GM10847 (cell line): ENCODE results near the gene PSG5.
"Not testable (repeated sequence)": the region's sequence is repeated elsewhere in the genome, so short reads cannot be mapped to it uniquely, and the experiment has no call there.

ENCODE experiments used
- POLR2A ChIP-seq: IDR thresholded peaks from 2 replicates; pipeline ENCODE4 v1.6.1; 2011; ENCODE audit not compliant: insufficient read length; ENCODE audit errors: extremely low read depth

PSG5 gene

GRCh38 chr19:43186311-43186935 lies at the start of gene PSG5:
Gene PSG5 (minus strand): TSS chr19:43186536. CDS start chr19:43186405, 131 bp downstream.
- TF ChIP-seq POLR2A = not testable (repeated sequence)

- no peak for TF ChIP-seq POLR2A
These were observed 43.0 kb upstream of the PSG5 start for GRCh38 chr19:43229315-43229714.

GRCh38 chr19:43224855-43225253 lies 38.5 kb upstream of the PSG5 start:
- TF ChIP-seq POLR2A = no peak

GRCh38 chr19:43207991-43208390 lies 21.7 kb upstream of the PSG5 start:
- TF ChIP-seq POLR2A = no peak

GRCh38 chr19:43205471-43206105 lies 19.3 kb upstream of the PSG5 start, which contains the start of gene PSG4:
Gene PSG4 (minus strand): TSS chr19:43205638. CDS start chr19:43205536, 102 bp downstream.
- TF ChIP-seq POLR2A = not testable (repeated sequence)

GRCh38 chr19:43152214-43152613 lies 34.1 kb downstream of the PSG5 start:
- TF ChIP-seq POLR2A = no peak

- TF ChIP-seq POLR2A = no peak
These were observed 38.1 kb downstream of the PSG5 start for GRCh38 chr19:43148233-43148632.

GRCh38 chr19:43132696-43133095 lies 53.6 kb downstream of the PSG5 start:
- TF ChIP-seq POLR2A = no peak

GRCh38 chr19:43126720-43127119 lies 59.6 kb downstream of the PSG5 start:
- TF ChIP-seq POLR2A = no peak

GRCh38 chr19:43124360-43124759 lies 62.0 kb downstream of the PSG5 start:
- TF ChIP-seq POLR2A = no peak
